ENCODE data around the gene ACOT13.
"Not testable (repeated sequence)": the region's sequence is repeated elsewhere in the genome, so short reads cannot be mapped to it uniquely, and the experiment has no call there.

The ACOT13 gene

DNA sequence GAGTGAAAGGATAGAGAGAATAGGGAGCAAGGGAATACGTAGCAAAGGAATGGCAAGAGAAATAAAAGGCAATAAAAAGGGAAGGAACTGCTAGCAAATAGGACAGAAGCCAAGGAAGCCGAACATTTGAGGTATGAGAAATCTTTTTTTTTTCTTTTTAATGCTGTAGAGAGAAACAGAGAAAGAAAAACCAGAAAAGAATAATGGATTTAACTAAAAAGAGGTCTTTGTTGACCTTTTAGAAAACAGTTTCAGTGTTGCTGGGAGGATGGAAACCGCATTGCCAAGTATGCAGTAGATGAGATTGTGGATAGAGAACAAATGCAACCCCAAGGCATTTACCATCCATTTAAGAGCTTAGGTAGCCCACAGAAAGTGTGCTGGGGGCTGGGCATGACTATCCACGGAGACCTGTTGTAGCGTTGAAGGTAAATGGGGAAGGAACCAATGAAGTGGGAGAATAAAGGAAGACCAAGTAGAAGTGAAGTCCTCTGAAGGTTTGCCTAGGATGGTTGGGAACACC is 75.4 kb downstream of the ACOT13 start:
- TF ChIP-seq, protein P1, sequence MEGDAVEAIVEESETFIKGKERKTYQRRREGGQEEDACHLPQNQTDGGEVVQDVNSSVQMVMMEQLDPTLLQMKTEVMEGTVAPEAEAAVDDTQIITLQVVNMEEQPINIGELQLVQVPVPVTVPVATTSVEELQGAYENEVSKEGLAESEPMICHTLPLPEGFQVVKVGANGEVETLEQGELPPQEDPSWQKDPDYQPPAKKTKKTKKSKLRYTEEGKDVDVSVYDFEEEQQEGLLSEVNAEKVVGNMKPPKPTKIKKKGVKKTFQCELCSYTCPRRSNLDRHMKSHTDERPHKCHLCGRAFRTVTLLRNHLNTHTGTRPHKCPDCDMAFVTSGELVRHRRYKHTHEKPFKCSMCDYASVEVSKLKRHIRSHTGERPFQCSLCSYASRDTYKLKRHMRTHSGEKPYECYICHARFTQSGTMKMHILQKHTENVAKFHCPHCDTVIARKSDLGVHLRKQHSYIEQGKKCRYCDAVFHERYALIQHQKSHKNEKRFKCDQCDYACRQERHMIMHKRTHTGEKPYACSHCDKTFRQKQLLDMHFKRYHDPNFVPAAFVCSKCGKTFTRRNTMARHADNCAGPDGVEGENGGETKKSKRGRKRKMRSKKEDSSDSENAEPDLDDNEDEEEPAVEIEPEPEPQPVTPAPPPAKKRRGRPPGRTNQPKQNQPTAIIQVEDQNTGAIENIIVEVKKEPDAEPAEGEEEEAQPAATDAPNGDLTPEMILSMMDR (IDR thresholded peaks at IDR 0.05; ENCODE audit: low read depth, low read length) = no peak
- no peak overlapping the region for H3K4me3 ChIP-seq (ENCODE audit: low read depth, low read length)
- no peaks in the 10 kb centered on the region for H3K4me1 ChIP-seq

DNA sequence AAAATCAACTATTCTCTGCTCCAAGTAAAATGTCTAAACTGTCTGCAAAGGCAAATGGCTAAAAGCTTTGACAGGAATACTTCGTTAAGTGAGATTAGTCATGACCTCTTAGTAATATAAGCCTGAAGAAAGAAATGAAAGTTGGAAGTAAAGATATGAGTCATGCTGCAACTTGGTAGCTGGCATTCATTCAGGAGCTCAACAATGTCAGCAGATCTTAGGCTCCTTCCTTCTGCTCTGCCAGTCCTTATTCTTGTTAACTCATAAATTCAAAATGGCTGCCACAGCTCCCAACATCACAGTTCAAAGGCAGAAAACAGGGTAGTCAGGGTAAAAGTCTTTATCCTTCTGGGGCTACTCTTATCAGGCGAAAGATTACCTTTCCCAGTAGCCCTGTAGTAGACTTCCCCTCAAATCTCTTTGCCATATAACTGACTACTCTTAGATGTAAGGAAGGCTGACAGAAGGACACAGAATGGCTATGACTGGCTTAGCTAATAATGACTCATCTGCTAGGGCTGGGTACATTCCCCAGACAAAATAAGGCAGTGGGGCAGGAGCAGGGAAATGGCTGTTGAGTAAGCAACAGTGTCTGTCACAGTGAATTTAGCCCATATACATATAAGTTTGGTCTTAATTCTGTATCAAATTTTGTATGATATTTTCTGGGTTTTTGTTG is 76.5 kb downstream of the ACOT13 start:
- TF ChIP-seq, protein P1 (IDR thresholded peaks at IDR 0.05; ENCODE audit: low read depth, low read length) = no peak
- Histone ChIP-seq H3K4me1 (no peaks in the 10 kb centered on the region), H3K36me3 (no peaks in the 10 kb centered on the region), H3K27me3 (no peaks in the 10 kb centered on the region), H3K9me3 (no peaks in the 10 kb centered on the region), H3K4me3 (ENCODE audit: low read depth, low read length) (no peak overlapping the region)
- no peak for DNase-seq

More for the DNA sequence above, 75.4 kb downstream of the ACOT13 start:
- H3K27me3 ChIP-seq = no peaks in the 10 kb centered on the region
- H3K36me3 ChIP-seq = no peaks in the 10 kb centered on the region
- no peaks in the 10 kb centered on the region for H3K9me3 ChIP-seq
- no peak for DNase-seq

DNA sequence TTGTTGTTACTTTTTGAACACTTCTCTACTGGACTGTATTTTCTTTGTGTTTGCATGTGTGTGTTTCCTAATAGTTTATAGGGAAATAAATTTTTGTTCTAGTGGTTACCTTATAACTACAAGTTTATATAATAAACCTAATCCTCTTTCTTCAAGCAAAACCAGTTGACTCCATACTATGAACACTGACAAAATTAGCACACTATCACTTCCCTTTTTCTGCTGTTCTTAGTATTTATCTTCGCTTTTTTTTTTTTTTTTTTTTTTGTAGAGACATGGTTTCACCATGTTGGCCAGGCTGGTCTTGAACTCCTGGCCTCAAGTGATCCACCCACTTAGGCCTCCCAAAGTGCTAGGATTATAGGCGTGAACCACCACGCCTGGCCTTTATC is 77.1 kb downstream of the ACOT13 start:
- Histone ChIP-seq H3K27me3 (no peaks in the 10 kb centered on the region), H3K4me1 (no peaks in the 10 kb centered on the region), H3K9me3 (no peaks in the 10 kb centered on the region), H3K4me3 (ENCODE audit: low read depth, low read length) (no peak overlapping the region), H3K36me3 (no peaks in the 10 kb centered on the region)
- TF ChIP-seq, protein P1 (IDR thresholded peaks at IDR 0.05; ENCODE audit: low read depth, low read length) = no peak
- no peak for DNase-seq

- Histone ChIP-seq H3K4me1 (no peaks in the 10 kb centered on the region), H3K36me3 (no peaks in the 10 kb centered on the region), H3K27me3 (no peaks in the 10 kb centered on the region), H3K9me3 (no peaks in the 10 kb centered on the region), H3K4me3 (ENCODE audit: low read depth, low read length) (no peak overlapping the region)
- TF ChIP-seq, protein P1 (IDR thresholded peaks at IDR 0.05; ENCODE audit: low read depth, low read length) = no peak
- no peak for DNase-seq
Observed at GRCh38 chr6:24744911-24745310, 78.0 kb downstream of the ACOT13 start.

- TF ChIP-seq, protein P1 (IDR thresholded peaks at IDR 0.05; ENCODE audit: low read depth, low read length) = no peak
- Histone ChIP-seq H3K4me3 (ENCODE audit: low read depth, low read length) (no peak overlapping the region), H3K9me3 (no peaks in the 10 kb centered on the region), H3K27me3 (no peaks in the 10 kb centered on the region), H3K36me3 (no peaks in the 10 kb centered on the region), H3K4me1 (no peaks in the 10 kb centered on the region)
- DNase-seq = no peak
Observed at GRCh38 chr6:24749297-24749696, 82.4 kb downstream of the ACOT13 start.

- not testable (repeated sequence) for H3K9me3 ChIP-seq; H3K4me3 ChIP-seq (ENCODE audit: low read depth, low read length); H3K27me3 ChIP-seq; DNase-seq; H3K4me1 ChIP-seq; H3K36me3 ChIP-seq
Observed at GRCh38 chr6:24750878-24751277, 84.0 kb downstream of the ACOT13 start.
